HG03039 (cell line): Measurements from ENCODE around the gene FAM110D.

Source experiments
- ATAC-seq: cut with Tn5 transposase; IDR thresholded peaks from one replicate; pipeline ENCODE4 v1.9.1; 2021; ENCODE audit warnings: mild to moderate bottlenecking, moderate library complexity; ENCODE audit not compliant: unreplicated experiment

Gene FAM110D

GRCh38 chr1:26127235-26128163 is 31.4 kb upstream of the FAM110D start:
- ATAC-seq = no peak

GRCh38 chr1:26129778-26130177 is 29.1 kb upstream of the FAM110D start:
- ATAC-seq = no peak

GRCh38 chr1:26130695-26131094 is 28.2 kb upstream of the FAM110D start:
- no peak for ATAC-seq

GRCh38 chr1:26132128-26132833 is 26.6 kb upstream of the FAM110D start:
- ATAC-seq = no peak

- no peak for ATAC-seq
Measured at GRCh38 chr1:26132834-26133167, 26.1 kb upstream of the FAM110D start.

- no peak for ATAC-seq
Measured at GRCh38 chr1:26134466-26134865, 24.4 kb upstream of the FAM110D start.

GRCh38 chr1:26138974-26139558 is 19.8 kb upstream of the FAM110D start:
- no peak for ATAC-seq

GRCh38 chr1:26142159-26142558 is 16.7 kb upstream of the FAM110D start:
- ATAC-seq = no peak

GRCh38 chr1:26145041-26145959 is 13.6 kb upstream of the FAM110D start:
- no peak for ATAC-seq

- ATAC-seq = no peak
Measured at GRCh38 chr1:26145960-26146294, 13.0 kb upstream of the FAM110D start.

- no peak for ATAC-seq
Measured at GRCh38 chr1:26148887-26149286, 10.0 kb upstream of the FAM110D start.

- no peak for ATAC-seq
Measured at GRCh38 chr1:26153966-26154532, 4.8 kb upstream of the FAM110D start.

GRCh38 chr1:26154750-26155149 is 4.1 kb upstream of the FAM110D start:
- ATAC-seq = no peak

- no peak for ATAC-seq
Measured at GRCh38 chr1:26155370-26156284, 3.3 kb upstream of the FAM110D start.

GRCh38 chr1:26156285-26157038 is 2.4 kb upstream of the FAM110D start:
- no peak for ATAC-seq

- no peak for ATAC-seq
Measured at GRCh38 chr1:26158271-26158907, 490 bp upstream of the FAM110D start.

- no peak for ATAC-seq
Measured at GRCh38 chr1:26159743-26160039, 812 bp downstream of the FAM110D start.
